Superior temporal gyrus (tissue), 1 donor: Measurements from ENCODE around the gene CFAP251.

ENCODE experiments used
- DNase-seq: peaks from one replicate; pipeline ENCODE4 v3.0.0-alpha.2; 2016; ENCODE audit errors: extremely low spot score

CFAP251 gene

GRCh38 chr12:122004633-122005071, 86.3 kb downstream of the CFAP251 start:
- no peak for DNase-seq

GRCh38 chr12:122005252-122005776, 86.9 kb downstream of the CFAP251 start:
- DNase-seq = no peak

DNA sequence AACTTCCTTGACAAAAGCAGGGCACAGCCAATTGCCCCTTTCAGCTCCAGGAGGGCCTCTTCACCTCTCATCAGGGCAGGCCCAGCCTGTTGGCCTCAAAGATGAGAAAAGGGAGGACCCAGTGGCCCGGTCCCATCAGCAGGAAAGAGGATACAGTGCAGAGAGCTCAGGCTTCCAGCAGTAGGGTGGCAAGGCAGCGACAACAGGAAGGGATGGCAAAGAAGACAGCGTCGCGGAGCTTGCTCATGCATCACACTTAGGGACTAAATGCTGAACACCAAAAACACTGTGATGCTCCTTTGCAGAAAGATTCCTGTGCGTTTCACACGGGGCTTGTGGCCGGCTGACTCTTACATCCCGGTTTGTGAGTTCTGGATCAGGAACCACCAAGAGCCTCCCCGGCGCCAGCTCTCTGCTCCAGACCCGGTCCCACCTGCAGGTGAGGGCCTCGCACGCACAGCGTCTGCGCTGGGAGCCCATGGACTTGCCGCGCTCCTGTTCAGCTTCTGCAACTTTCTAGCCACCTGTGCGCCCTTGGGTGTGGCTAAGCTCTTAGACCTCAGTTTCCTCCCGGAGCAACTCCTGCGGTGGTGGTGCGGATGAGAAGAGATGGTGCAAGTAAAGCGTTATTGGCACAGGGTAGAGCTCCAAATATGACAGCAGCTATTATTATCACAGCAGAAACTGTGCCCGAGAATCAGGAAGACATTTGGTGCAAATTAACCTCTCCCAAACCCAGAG, 88.0 kb downstream of the CFAP251 start:
- no peak for DNase-seq

GRCh38 chr12:122009741-122010140, 91.3 kb downstream of the CFAP251 start:
- no peak for DNase-seq

DNA sequence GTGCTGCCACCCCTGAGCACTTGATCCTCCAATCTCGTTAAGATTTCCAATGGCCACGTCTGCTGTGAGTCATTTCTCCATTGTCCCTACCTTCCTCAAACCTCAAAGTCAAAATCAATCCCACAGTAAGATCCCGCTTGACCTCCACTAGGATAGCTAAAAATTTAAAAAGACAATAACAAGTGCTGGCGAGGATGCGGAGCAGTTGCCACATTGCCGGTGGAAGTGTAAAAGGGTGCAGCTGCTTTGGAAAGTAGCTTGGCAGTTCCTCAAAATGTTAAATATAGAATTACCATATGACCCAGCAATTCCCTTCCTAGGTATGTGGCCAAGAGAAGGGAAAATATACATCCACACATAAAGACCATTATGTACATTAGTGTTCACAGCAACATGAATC, 93.8 kb downstream of the CFAP251 start:
- no peak for DNase-seq

- DNase-seq = no peak
Measured at GRCh38 chr12:122013136-122013535, 94.7 kb downstream of the CFAP251 start.

DNA sequence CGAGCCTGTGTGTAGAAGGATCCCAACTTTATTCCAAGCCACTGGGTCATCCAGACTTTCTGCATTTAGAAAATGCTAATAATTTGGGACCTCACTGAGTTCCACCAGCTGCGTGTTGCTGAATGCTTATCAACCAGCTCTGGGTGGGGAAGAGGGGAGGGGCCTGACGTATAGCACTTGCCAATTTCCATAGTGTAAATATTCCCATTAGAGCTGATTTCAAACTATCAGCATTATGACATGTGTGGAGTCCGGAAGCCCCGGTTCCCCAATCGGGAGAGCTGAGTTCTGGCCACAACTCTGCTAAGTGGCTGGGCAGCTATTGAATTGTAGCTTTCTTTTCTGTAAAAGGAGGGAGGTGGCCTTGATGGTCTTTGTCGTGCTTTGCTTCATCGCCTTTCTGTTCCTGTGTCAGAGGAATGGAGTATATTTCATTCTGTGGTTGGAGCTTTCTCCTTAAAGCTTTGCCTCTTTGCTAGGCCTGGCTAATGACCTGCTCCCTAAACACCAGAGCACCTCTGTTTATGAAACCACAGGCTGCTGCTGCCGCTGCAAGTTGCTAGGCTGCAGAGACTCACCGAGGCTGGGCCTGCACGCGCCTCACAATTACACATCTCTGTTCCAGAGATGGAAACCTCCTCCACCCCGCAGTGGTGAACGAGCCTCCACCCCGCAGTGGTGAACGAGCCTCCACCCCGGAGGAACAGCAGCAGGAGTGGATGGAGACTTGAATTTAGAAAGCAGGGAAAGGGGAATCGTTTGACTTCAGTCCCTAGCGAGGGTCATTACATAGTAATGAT, 95.6 kb downstream of the CFAP251 start:
- DNase-seq = no peak

DNA sequence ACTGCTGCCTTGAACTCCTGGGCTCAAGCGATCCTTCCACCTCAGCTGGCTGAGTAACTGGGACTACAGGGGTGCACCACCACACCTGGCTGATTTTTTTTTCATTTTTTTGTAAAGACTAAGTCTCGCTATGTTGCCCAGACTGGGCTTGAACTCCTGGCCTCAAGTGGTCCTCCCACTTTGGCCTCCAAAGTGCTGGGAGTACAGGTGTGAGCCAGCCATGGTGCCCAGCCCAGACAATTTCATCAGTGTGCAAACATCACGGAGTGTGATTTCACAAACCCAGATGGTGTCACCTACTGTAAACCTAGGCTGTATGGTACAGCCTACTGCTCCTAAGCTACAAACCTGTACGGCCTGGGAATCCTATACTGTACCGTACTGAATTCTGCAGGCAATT, 96.4 kb downstream of the CFAP251 start:
- DNase-seq = no peak

- DNase-seq = no peak
Measured at GRCh38 chr12:122018457-122018856, 100.1 kb downstream of the CFAP251 start.

- DNase-seq = no peak
Measured at GRCh38 chr12:122018937-122019336, 100.5 kb downstream of the CFAP251 start.

DNA sequence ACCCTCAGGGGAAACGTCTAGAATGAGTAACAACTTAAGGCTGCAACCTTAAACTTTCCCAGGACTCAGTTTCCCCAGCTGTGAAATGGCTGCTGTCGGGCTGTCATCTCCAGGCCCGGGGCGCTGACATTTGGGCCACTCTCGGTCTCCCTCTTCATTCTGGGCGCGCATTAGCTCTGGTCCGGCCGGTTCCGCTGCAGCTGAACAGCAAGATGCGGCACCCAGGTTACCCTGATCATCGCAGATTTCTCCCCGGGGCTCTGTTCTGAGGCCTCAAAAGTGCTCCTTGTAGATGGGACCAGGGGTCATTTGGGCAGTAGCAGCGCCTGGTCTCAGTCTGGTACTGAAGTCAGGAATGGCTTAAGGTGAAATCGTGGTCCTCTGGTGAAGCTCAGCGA, 102.4 kb downstream of the CFAP251 start:
- no peak for DNase-seq

DNA sequence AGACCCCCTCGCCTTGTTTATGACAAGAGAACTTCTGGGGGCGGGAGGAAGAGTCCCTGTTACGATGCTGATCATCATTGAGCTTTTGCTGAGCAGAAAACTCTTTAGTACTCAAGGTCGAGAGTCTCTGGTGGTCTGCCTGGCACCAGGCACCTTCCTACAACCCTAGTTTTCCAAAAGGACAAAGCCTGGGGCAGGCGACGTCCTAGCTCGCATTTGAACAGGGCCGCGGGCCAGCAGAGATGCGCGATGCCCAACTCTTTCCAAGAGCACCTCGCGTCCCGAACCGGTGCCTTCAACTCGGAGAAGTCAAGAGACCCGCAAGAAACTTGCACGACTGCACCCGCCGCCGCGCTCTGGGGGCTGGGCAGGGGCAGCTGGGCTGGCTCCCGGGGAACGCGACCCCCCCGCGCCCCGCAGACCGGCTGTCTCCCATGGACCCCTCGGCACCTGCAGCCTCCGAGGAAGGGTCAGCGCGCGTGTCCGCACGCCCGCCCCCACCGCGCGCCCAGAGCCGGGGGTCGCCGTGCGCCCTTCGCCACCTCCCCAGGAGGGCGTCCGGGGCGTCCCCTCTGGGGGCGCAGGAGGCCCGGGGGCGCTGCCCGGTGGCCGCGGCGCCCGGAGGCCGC, 102.9 kb downstream of the CFAP251 start:
- peak; percentile 34 for DNase-seq

- DNase-seq = peak; percentile 67
Measured at GRCh38 chr12:122021822-122022392, 103.5 kb downstream of the CFAP251 start, which contains the start of gene BCL7A. Gene BCL7A (plus strand): TSS chr12:122021884. CDS start chr12:122022092, 208 bp downstream.

- peak; percentile 33 for DNase-seq
Measured at GRCh38 chr12:122022393-122023338, 104.3 kb downstream of the CFAP251 start.

DNA sequence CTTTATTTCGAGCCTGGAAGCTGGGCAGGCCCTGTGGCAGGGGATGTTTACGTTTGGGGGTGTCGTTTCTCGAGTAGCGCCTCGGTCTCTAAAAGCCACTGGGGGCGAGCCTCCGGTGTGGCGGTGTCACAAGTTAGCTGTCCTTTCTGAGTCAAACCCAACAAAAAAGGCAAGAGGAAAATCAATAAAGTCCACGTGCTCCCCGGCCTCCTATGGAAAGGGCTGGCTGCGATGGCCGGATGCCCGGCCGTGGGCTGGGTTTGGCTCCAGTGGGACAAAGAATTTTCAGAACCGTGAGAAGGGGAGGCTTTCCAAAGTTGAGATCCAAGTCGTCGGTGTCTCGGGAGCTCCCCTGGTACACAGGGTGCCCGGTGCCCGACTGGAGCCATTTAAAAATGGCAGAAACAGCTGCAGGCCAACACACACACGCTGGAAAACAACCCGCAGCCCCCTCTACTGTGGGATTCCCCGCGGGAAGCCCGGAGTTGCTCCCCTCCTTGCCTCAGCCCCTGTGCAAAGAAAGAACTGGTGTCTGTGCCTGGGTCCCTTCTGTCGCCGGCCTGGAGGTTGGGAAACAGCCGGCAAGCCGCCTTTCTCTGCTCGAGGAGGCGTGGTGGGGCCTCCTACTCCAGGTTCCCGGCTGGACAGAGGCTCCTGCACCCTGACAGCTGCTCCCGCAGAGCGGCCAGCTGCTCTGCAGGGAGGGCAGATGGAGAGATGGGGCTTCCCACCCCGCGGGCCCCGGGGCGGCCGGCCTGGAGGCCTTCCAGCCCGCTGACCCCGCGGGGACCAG, 105.1 kb downstream of the CFAP251 start:
- DNase-seq = peak; percentile 78

- no peak for DNase-seq
Measured at GRCh38 chr12:122024132-122024785, 105.9 kb downstream of the CFAP251 start.

DNA sequence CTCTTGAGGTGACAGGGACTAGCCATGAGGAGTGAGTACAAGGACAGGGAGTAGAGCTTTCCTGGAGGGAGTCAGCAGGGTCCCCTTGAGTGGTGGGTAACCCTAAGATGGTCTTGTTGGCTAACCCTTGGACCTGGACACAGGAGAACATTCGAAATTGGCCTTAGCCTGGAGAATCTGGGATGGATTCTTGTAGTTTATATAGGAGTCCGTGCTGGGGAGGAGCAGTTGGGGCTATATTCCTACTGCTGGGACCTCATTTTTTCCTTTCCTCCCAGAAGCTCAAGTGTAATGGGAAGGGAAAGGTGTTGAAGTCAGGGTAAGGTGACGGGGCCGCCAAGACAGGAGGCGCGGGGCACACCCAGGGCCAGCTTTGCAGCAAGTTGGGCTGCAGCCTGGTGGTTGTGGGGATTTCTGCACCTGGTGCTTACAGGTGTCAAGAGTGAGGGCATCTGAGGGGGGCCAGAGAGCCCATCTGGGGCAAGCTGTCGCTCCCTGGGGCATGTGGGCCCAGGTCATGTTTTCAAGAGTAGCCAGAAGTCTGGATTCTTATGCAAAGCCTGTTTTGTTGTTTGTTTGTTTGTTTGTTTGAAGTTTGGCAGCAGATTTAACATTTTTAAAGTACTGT, 108.4 kb downstream of the CFAP251 start:
- no peak for DNase-seq

DNA sequence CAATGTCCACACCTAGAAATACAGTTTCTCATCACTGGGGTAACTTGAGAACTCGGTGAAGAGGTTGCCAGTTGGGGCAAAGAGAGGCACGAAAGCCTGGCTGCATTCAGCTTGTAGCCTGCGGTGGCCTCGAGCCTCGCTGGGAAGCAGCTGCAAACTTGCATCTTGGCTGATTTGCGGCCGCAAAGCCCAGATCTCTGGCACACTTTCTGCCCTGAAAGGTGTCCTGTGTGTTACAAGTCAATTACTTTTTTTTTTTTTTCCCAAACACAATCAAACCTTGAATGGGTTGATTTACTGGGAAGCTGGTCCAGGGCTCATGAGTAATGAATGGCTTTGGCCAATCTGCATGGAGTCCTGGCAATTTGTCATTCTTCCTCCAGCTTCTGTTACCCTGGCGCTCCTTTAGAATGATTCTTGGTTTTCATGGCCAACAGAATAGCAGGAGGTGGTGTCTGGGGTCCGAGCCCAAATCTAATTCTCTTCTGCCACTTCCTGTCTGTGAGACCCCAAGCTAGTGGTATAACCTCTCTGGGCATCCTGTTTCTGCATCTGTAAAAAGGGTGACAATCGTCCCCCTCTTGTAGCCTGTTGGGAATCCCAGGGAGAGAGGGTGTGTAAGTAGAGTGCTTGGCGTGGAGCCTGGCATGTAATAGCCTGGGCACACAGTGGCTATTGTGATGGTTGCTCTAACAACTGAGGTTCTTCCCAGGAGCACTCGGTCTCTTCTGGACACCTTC, 109.9 kb downstream of the CFAP251 start:
- DNase-seq = peak; percentile 52
